ENCODE results near the gene CLEC16A.
"Not testable (repeated sequence)": the region's sequence is repeated elsewhere in the genome, so short reads cannot be mapped to it uniquely, and the experiment has no call there.

CLEC16A gene

GRCh38 chr16:11098601-11099390 is 154.4 kb downstream of the CLEC16A start:
- Histone ChIP-seq H3K36me3 (ENCODE audit: control insufficient read depth in 5 of 5, insufficient read depth in 5 of 5, low read length in 5 of 5) (peaks cover 0 to 7% (median 3%) of the 10 kb centered on the region in 5 donors), H3K4me1 (ENCODE audit: control insufficient read depth in 5 of 5, insufficient read depth in 5 of 5, low read length in 5 of 5) (peaks cover 0 to 34% (median 29%) of the 10 kb centered on the region in 5 donors), H3K27me3 (ENCODE audit: control insufficient read depth in 5 of 5, insufficient read depth in 4 of 5, low read length in 5 of 5) (no peaks in the 10 kb centered on the region), H3K9ac (ENCODE audit: low read length in 5 of 5) (no peak overlapping the region), H3K27ac (ENCODE audit: low read depth, low read length) (no peak overlapping the region), H3K4me3 (ENCODE audit: low read depth in 1 of 5, low read length in 5 of 5) (no peak overlapping the region), H3K9me3 (ENCODE audit: control insufficient read depth in 5 of 5, low read length in 5 of 5) (no peaks in the 10 kb centered on the region)

GRCh38 chr16:11099672-11100205 is 155.4 kb downstream of the CLEC16A start:
- peak overlapping the region in 1 of 5 donors; percentile 41 for H3K9ac ChIP-seq (ENCODE audit: low read length in 5 of 5)
- H3K4me1 ChIP-seq (ENCODE audit: control insufficient read depth in 5 of 5, insufficient read depth in 5 of 5, low read length in 5 of 5) = peaks cover 2 to 39% (median 35%) of the 10 kb centered on the region in 5 donors
- no peak overlapping the region for H3K4me3 ChIP-seq (ENCODE audit: low read depth in 1 of 5, low read length in 5 of 5)
- H3K36me3 ChIP-seq (ENCODE audit: control insufficient read depth in 5 of 5, insufficient read depth in 5 of 5, low read length in 5 of 5) = peaks cover 0 to 7% (median 3%) of the 10 kb centered on the region in 5 donors
- H3K9me3 ChIP-seq (ENCODE audit: control insufficient read depth in 5 of 5, low read length in 5 of 5) = no peaks in the 10 kb centered on the region
- no peak overlapping the region for H3K27ac ChIP-seq (ENCODE audit: low read depth, low read length)
- H3K27me3 ChIP-seq (ENCODE audit: control insufficient read depth in 5 of 5, insufficient read depth in 4 of 5, low read length in 5 of 5) = no peaks in the 10 kb centered on the region

GRCh38 chr16:11100239-11100750 is 155.9 kb downstream of the CLEC16A start:
- no peak overlapping the region for H3K4me3 ChIP-seq (ENCODE audit: low read depth in 1 of 5, low read length in 5 of 5)
- no peaks in the 10 kb centered on the region for H3K27me3 ChIP-seq (ENCODE audit: control insufficient read depth in 5 of 5, insufficient read depth in 4 of 5, low read length in 5 of 5)
- peaks cover 0 to 7% (median 3%) of the 10 kb centered on the region in 5 donors for H3K36me3 ChIP-seq (ENCODE audit: control insufficient read depth in 5 of 5, insufficient read depth in 5 of 5, low read length in 5 of 5)
- peak overlapping the region in 1 of 5 donors; percentile 9 for H3K9ac ChIP-seq (ENCODE audit: low read length in 5 of 5)
- H3K4me1 ChIP-seq (ENCODE audit: control insufficient read depth in 5 of 5, insufficient read depth in 5 of 5, low read length in 5 of 5) = peaks cover 7 to 45% (median 40%) of the 10 kb centered on the region in 5 donors
- no peaks in the 10 kb centered on the region for H3K9me3 ChIP-seq (ENCODE audit: control insufficient read depth in 5 of 5, low read length in 5 of 5)
- no peak overlapping the region for H3K27ac ChIP-seq (ENCODE audit: low read depth, low read length)

GRCh38 chr16:11101283-11101682 is 156.9 kb downstream of the CLEC16A start:
- Histone ChIP-seq H3K36me3 (ENCODE audit: control insufficient read depth in 5 of 5, insufficient read depth in 5 of 5, low read length in 5 of 5) (peaks cover 0 to 7% (median 3%) of the 10 kb centered on the region in 5 donors), H3K4me1 (ENCODE audit: control insufficient read depth in 5 of 5, insufficient read depth in 5 of 5, low read length in 5 of 5) (peaks cover 9 to 49% (median 44%) of the 10 kb centered on the region in 5 donors), H3K9ac (ENCODE audit: low read length in 5 of 5) (no peak overlapping the region), H3K27ac (ENCODE audit: low read depth, low read length) (no peak overlapping the region), H3K9me3 (ENCODE audit: control insufficient read depth in 5 of 5, low read length in 5 of 5) (no peaks in the 10 kb centered on the region), H3K4me3 (ENCODE audit: low read depth in 1 of 5, low read length in 5 of 5) (no peak overlapping the region), H3K27me3 (ENCODE audit: control insufficient read depth in 5 of 5, insufficient read depth in 4 of 5, low read length in 5 of 5) (no peaks in the 10 kb centered on the region)

GRCh38 chr16:11101695-11102522 is 157.5 kb downstream of the CLEC16A start:
- no peak overlapping the region for H3K27ac ChIP-seq (ENCODE audit: low read depth, low read length)

GRCh38 chr16:11102523-11102898 is 158.1 kb downstream of the CLEC16A start:
- Histone ChIP-seq H3K4me1 (ENCODE audit: control insufficient read depth in 5 of 5, insufficient read depth in 5 of 5, low read length in 5 of 5) (peaks cover 9 to 49% (median 44%) of the 10 kb centered on the region in 5 donors), H3K9ac (ENCODE audit: low read length in 5 of 5) (no peak overlapping the region), H3K27ac (ENCODE audit: low read depth, low read length) (no peak overlapping the region), H3K9me3 (ENCODE audit: control insufficient read depth in 5 of 5, low read length in 5 of 5) (no peaks in the 10 kb centered on the region), H3K27me3 (ENCODE audit: control insufficient read depth in 5 of 5, insufficient read depth in 4 of 5, low read length in 5 of 5) (no peaks in the 10 kb centered on the region), H3K4me3 (ENCODE audit: low read depth in 1 of 5, low read length in 5 of 5) (no peak overlapping the region), H3K36me3 (ENCODE audit: control insufficient read depth in 5 of 5, insufficient read depth in 5 of 5, low read length in 5 of 5) (peaks cover 0 to 6% (median 3%) of the 10 kb centered on the region in 5 donors)

More at GRCh38 chr16:11101695-11102522, 157.5 kb downstream of the CLEC16A start:
- H3K4me1 ChIP-seq (ENCODE audit: control insufficient read depth in 5 of 5, insufficient read depth in 5 of 5, low read length in 5 of 5) = peaks cover 9 to 49% (median 44%) of the 10 kb centered on the region in 5 donors
- no peak overlapping the region for H3K9ac ChIP-seq (ENCODE audit: low read length in 5 of 5)
- no peaks in the 10 kb centered on the region for H3K9me3 ChIP-seq (ENCODE audit: control insufficient read depth in 5 of 5, low read length in 5 of 5)
- H3K4me3 ChIP-seq (ENCODE audit: low read depth in 1 of 5, low read length in 5 of 5) = no peak overlapping the region
- no peaks in the 10 kb centered on the region for H3K27me3 ChIP-seq (ENCODE audit: control insufficient read depth in 5 of 5, insufficient read depth in 4 of 5, low read length in 5 of 5)
- peaks cover 0 to 7% (median 3%) of the 10 kb centered on the region in 5 donors for H3K36me3 ChIP-seq (ENCODE audit: control insufficient read depth in 5 of 5, insufficient read depth in 5 of 5, low read length in 5 of 5)

GRCh38 chr16:11103301-11103700 is 158.9 kb downstream of the CLEC16A start:
- H3K9me3 ChIP-seq (ENCODE audit: control insufficient read depth in 5 of 5, low read length in 5 of 5); H3K27ac ChIP-seq (ENCODE audit: low read depth, low read length); H3K27me3 ChIP-seq (ENCODE audit: control insufficient read depth in 5 of 5, insufficient read depth in 4 of 5, low read length in 5 of 5); H3K4me3 ChIP-seq (ENCODE audit: low read depth in 1 of 5, low read length in 5 of 5); H3K9ac ChIP-seq (ENCODE audit: low read length in 5 of 5); H3K36me3 ChIP-seq (ENCODE audit: control insufficient read depth in 5 of 5, insufficient read depth in 5 of 5, low read length in 5 of 5): not testable (repeated sequence)
- H3K4me1 ChIP-seq (ENCODE audit: control insufficient read depth in 5 of 5, insufficient read depth in 5 of 5, low read length in 5 of 5) = peaks cover 9 to 48% (median 41%) of the 10 kb centered on the region in 5 donors

GRCh38 chr16:11104168-11105037 is 160.0 kb downstream of the CLEC16A start:
- H3K36me3 ChIP-seq (ENCODE audit: control insufficient read depth in 5 of 5, insufficient read depth in 5 of 5, low read length in 5 of 5) = peaks cover 0 to 4% (median 0%) of the 10 kb centered on the region in 5 donors
- peak overlapping the region in 1 of 5 donors; percentile 6 for H3K4me3 ChIP-seq (ENCODE audit: low read depth in 1 of 5, low read length in 5 of 5)
- no peaks in the 10 kb centered on the region for H3K9me3 ChIP-seq (ENCODE audit: control insufficient read depth in 5 of 5, low read length in 5 of 5)
- no peaks in the 10 kb centered on the region for H3K27me3 ChIP-seq (ENCODE audit: control insufficient read depth in 5 of 5, insufficient read depth in 4 of 5, low read length in 5 of 5)
- H3K27ac ChIP-seq (ENCODE audit: low read depth, low read length) = no peak overlapping the region
- H3K4me1 ChIP-seq (ENCODE audit: control insufficient read depth in 5 of 5, insufficient read depth in 5 of 5, low read length in 5 of 5) = peaks cover 9 to 40% (median 36%) of the 10 kb centered on the region in 5 donors
- no peak overlapping the region for H3K9ac ChIP-seq (ENCODE audit: low read length in 5 of 5)

Data from subcutaneous abdominal adipose tissue (tissue), 5 donors.